Endothelial cell of umbilical vein (primary cell): ENCODE measurements around the gene LRRC71. TPM values are rescaled to one million over a fixed set of nuclear protein-coding genes. Genes with fewer than 3 reads are reported as not detected.

ENCODE experiments used
- BruUV-seq: library from RNA; stranded (reverse); fragments of 400-500 nt; replicated peaks from 2 replicates; lab custom pipeline; 2021; lab: Mats Ljungman, UMichigan
- CTCF ChIA-PET: fragments of 300-600, 350-600 bp; sonication (Branson Sonifier 250); formaldehyde crosslinking; loops from one replicate; lab custom pipeline; 2021; ENCODE audit warnings: antibody characterized with exemption, inconsistent platforms; lab: Charles Lee
- POLR2A ChIA-PET: fragments of 300-600, 350-600 bp; sonication (Branson Sonifier 250); formaldehyde crosslinking; loops from one replicate; lab custom pipeline; 2021; ENCODE audit warnings: antibody characterized with exemption, inconsistent platforms; lab: Charles Lee
- DNase-seq: peaks from one replicate; pipeline ENCODE4 v3.0.0-alpha.2; 2011; ENCODE audit warnings: low read depth, low spot score
- FAIRE-seq: peaks from 2 replicates; lab custom pipeline; 2011; peaks lifted over from hg19 to GRCh38; lab: Jason Lieb, UNC
- H2AFZ ChIP-seq: 2 replicates; pipeline ENCODE4 v1.6.0; 2012; ENCODE audit warnings: low read depth, low read length, control low read depth, inconsistent platforms
- H3K27ac ChIP-seq: 2 replicates; pipeline ENCODE4 v1.5.1; 2011; ENCODE audit warnings: low read depth, mild to moderate bottlenecking, control low read depth, low read length, moderate library complexity; ENCODE audit not compliant: insufficient read depth
- H3K27me3 ChIP-seq, 2 experiments: 2 replicates each; pipeline versions ENCODE4 v1.6.0 to v1.6.1; 2011; ENCODE audit warnings: low read length in 2 of 2, mixed read lengths in 1 of 2; ENCODE audit not compliant: control insufficient read depth in 2 of 2, insufficient read depth in 2 of 2
- H3K36me3 ChIP-seq, 2 experiments: 2 replicates in 1 of 2; 3 replicates in 1 of 2; pipeline ENCODE4 v1.5.1; 2011; ENCODE audit warnings: low read length in 2 of 2, mild to moderate bottlenecking in 1 of 2, moderate library complexity in 1 of 2; ENCODE audit not compliant: control insufficient read depth in 2 of 2, insufficient read depth in 2 of 2; ENCODE audit errors: extremely low read depth in 1 of 2
- H3K4me1 ChIP-seq: 3 replicates; pipeline ENCODE4 v1.5.1; 2011; ENCODE audit warnings: mild to moderate bottlenecking, low read length; ENCODE audit not compliant: control insufficient read depth, insufficient read depth; ENCODE audit errors: extremely low read depth
- H3K4me2 ChIP-seq: 2 replicates; pipeline ENCODE4 v1.6.1; 2011; ENCODE audit warnings: low read length, control low read depth, mixed read lengths; ENCODE audit not compliant: insufficient read depth
- H3K4me3 ChIP-seq, 3 experiments: fragments of 200-600 bp in 1 of 3; sonication (generic), shearing (Covaris generic) in 1 of 3; replicated peaks in 1 of 3; 2 replicates each; pipeline ENCODE4 v1.5.1; 2011 to 2016; ENCODE audit warnings: control low read depth in 3 of 3, low read length in 3 of 3, mild to moderate bottlenecking in 2 of 3, inconsistent platforms in 1 of 3, low read depth in 1 of 3, moderate library complexity in 1 of 3; ENCODE audit not compliant: insufficient read depth in 1 of 3
- H3K79me2 ChIP-seq: 2 replicates; pipeline ENCODE4 v1.6.0; 2012; ENCODE audit warnings: low read length, inconsistent platforms; ENCODE audit not compliant: control insufficient read depth, insufficient read depth
- H3K9ac ChIP-seq: replicated peaks from 2 replicates; pipeline ENCODE3; 2011; ENCODE audit warnings: low read length, control low read depth; ENCODE audit not compliant: insufficient read depth; ENCODE audit errors: extremely low read depth
- H3K9me1 ChIP-seq: replicated peaks from 3 replicates; pipeline ENCODE4 v1.6.0; 2011; ENCODE audit warnings: mild to moderate bottlenecking, low read length; ENCODE audit not compliant: control insufficient read depth, insufficient read depth; ENCODE audit errors: extremely low read depth
- H3K9me3 ChIP-seq: replicated peaks from 2 replicates; pipeline ENCODE4 v1.5.1; 2012; ENCODE audit warnings: low read length, inconsistent platforms; ENCODE audit not compliant: control insufficient read depth, insufficient read depth
- H4K20me1 ChIP-seq: replicated peaks from 2 replicates; pipeline ENCODE3; 2011; ENCODE audit warnings: mild to moderate bottlenecking, low read length; ENCODE audit not compliant: control insufficient read depth, insufficient read depth; ENCODE audit errors: extremely low read depth
- CTCF ChIP-seq, 2 donors: IDR thresholded peaks; 1 replicate in 1 of 2; 2 replicates in 1 of 2; pipeline ENCODE4 v1.5.1; 2011; ENCODE audit warnings: low read length in 2 of 2, mild to moderate bottlenecking in 2 of 2, moderate library complexity in 2 of 2, control low read depth in 1 of 2, inconsistent platforms in 1 of 2, low read depth in 1 of 2; ENCODE audit not compliant: insufficient read depth in 1 of 2; ENCODE audit errors: extremely low read depth in 1 of 2
- EZH2 ChIP-seq: IDR thresholded peaks from 2 replicates; pipeline ENCODE4 v1.6.1; 2012; ENCODE audit warnings: borderline replicate concordance, low read depth, mild to moderate bottlenecking, moderate library complexity, low read length, inconsistent platforms; ENCODE audit not compliant: severe bottlenecking
- FOS ChIP-seq: IDR thresholded peaks from 2 replicates; pipeline ENCODE4 v1.6.1; 2011; ENCODE audit warnings: mild to moderate bottlenecking, low read length, moderate library complexity, borderline replicate concordance; ENCODE audit not compliant: insufficient read depth
- GATA2 ChIP-seq: IDR thresholded peaks from 2 replicates; pipeline ENCODE4 v1.7.0; 2011; ENCODE audit warnings: low read depth, mild to moderate bottlenecking, moderate library complexity, mixed read lengths, low read length; ENCODE audit not compliant: insufficient read length, insufficient read depth
- JUN ChIP-seq: IDR thresholded peaks from 2 replicates; pipeline ENCODE4 v1.6.1; 2011; ENCODE audit warnings: borderline replicate concordance, low read depth; ENCODE audit not compliant: insufficient read length, insufficient read depth
- MAX ChIP-seq: IDR thresholded peaks from 2 replicates; pipeline ENCODE4 v1.6.1; 2011; ENCODE audit not compliant: insufficient read depth, insufficient read length
- MYC ChIP-seq: IDR thresholded peaks from one replicate; pipeline ENCODE4 v1.6.1; 2011; ENCODE audit warnings: mild to moderate bottlenecking, low read depth, low read length
- POLR2A ChIP-seq: IDR thresholded peaks from 2 replicates; pipeline ENCODE4 v1.6.1; 2012; ENCODE audit warnings: low read depth, mild to moderate bottlenecking, control low read depth, low read length
- POLR2AphosphoS5 ChIP-seq: IDR thresholded peaks from 2 replicates; pipeline ENCODE4 v1.6.1; 2012; ENCODE audit warnings: low read depth, mild to moderate bottlenecking, control low read depth, low read length, moderate library complexity; ENCODE audit not compliant: insufficient read depth
- dilution Hi-C: fragments of 300-500 bp; cut with MboI; formaldehyde crosslinking; loops from one replicate; pipeline ENCODE4 v1.15.0; 2019; ENCODE audit warnings: low sequenced_read_pairs; ENCODE audit not compliant: extremely low pct_ligation_motif_present
- intact Hi-C: fragments of 100-400 bp; cut with micrococcal nuclease; formaldehyde crosslinking; loops from one replicate; pipeline ENCODE4 v1.10.0; 2022
- polyA plus RNA-seq, 4 experiments: library from polyadenylated mRNA; depleted of rRNA in 3 of 4; stranded (reverse) in 3 of 4; unstranded in 1 of 4; fragments of >200 nt; gene quantifications; 2 replicates each; pipeline versions ENCODE4 v1.2.1 to v1.2.3, GENCODE V29; 2011 to 2012; ENCODE audit warnings: missing spikeins in 1 of 4
- total RNA-seq: library from RNA; stranded (reverse); gene quantifications from 2 replicates; pipeline ENCODE4 v1.2.3, GENCODE V29; 2021

The LRRC71 gene
- total and polyA plus RNA-seq, 2 donors (not counting 3 experiments of a cell fraction or from before 2014, with no cell fraction given) = 0.35 to 0.66 TPM

GRCh38 chr1:156929596-156930238 lies 9.3 kb downstream of the LRRC71 start:
- intact Hi-C loops = loop anchor here (5.0 kb wide), 2 partner anchors 228 to 302 kb away; no protein-coding TSS in a partner anchor

DNA sequence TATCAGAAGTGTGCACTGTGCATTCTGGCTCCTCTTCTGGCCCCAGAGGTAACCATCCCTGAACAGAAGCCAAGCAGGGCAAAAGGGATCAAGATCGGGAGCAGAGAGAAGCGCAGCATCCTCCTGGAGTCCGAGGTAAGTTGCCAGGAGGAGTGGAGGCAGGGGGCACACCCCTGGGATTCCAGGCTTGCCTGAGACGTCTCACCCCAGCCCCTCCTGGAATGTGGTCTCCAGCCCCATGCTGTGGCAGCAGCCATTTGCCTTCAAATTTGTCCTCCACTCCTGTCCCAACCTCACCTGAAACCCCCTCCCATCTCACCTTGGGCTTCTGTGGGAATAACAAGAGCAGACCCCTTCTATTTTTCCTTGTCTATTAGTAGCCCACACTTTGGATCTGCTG lies 10.1 kb downstream of the LRRC71 start:
- CTCF ChIA-PET = interaction anchor here (1.3 to 3.7 kb wide), 2 partner anchors 91 to 144 kb away, joined by 3 to 22 read pairs; no protein-coding TSS in a partner anchor
- no peak for FAIRE-seq
- POLR2A ChIA-PET = interaction anchor here (1.0 kb wide), 1 partner anchor 43 kb away, joined by 3 read pairs; no protein-coding TSS in a partner anchor
- Histone ChIP-seq H3K9me3 (no peaks in the 10 kb centered on the region), H3K4me1 (peaks cover 2% of the 10 kb centered on the region), H3K27me3 (peaks cover 0 to 3% of the 10 kb centered on the region in 2 experiments), H3K79me2 (no peaks in the 10 kb centered on the region), H3K9me1 (no peaks in the 10 kb centered on the region), H3K4me3 (no peak overlapping the region), H3K27ac (no peak overlapping the region), H2AFZ (no peak overlapping the region), H4K20me1 (no peaks in the 10 kb centered on the region), H3K36me3 (peaks cover 0 to under 1% of the 10 kb centered on the region in 2 experiments), H3K9ac (no peak overlapping the region), H3K4me2 (no peak overlapping the region)
- no TSS peak for BruUV-seq
- intact Hi-C loops (no loop called here), dilution Hi-C loops (no loop called here)
- no peak for TF ChIP-seq POLR2AphosphoS5
- no peak for TF ChIP-seq JUN
- no peak for TF ChIP-seq MYC
- TF ChIP-seq CTCF (IDR thresholded peaks at IDR 0.05; ENCODE audit: extremely low read depth in 1 of 2, insufficient read depth in 1 of 2, low read depth in 1 of 2, low read length in 2 of 2) = no peak
- no peak for TF ChIP-seq EZH2
- TF ChIP-seq MAX = no peak
- TF ChIP-seq GATA2 = no peak
- TF ChIP-seq FOS = no peak
- no peak for TF ChIP-seq POLR2A
- no peak for DNase-seq

More at GRCh38 chr1:156929596-156930238, 9.3 kb downstream of the LRRC71 start:
- Histone ChIP-seq H3K79me2 (no peaks in the 10 kb centered on the region), H3K27ac (no peak overlapping the region), H3K9me1 (no peaks in the 10 kb centered on the region), H2AFZ (no peak overlapping the region), H3K4me1 (peaks cover 2% of the 10 kb centered on the region), H4K20me1 (no peaks in the 10 kb centered on the region), H3K4me3 (no peak overlapping the region), H3K9ac (no peak overlapping the region), H3K9me3 (no peaks in the 10 kb centered on the region), H3K36me3 (no peaks in the 10 kb centered on the region), H3K4me2 (no peak overlapping the region), H3K27me3 (peaks cover 0 to 8% of the 10 kb centered on the region in 2 experiments)
- no peak for TF ChIP-seq EZH2
- no TSS peak for BruUV-seq
- CTCF ChIA-PET = interaction anchor here (0.7 to 11.2 kb wide), 7 partner anchors 38 to 240 kb away, joined by 3 to 312 read pairs (median 22); partner anchors contain the start of genes ISG20L2, METTL25B and PEAR1
- POLR2A ChIA-PET = interaction anchor here (0.5 to 1.0 kb wide), 2 partner anchors 42 to 145 kb away, joined by 3 to 4 read pairs; no protein-coding TSS in a partner anchor
- dilution Hi-C loops = no loop called here
- no peak for FAIRE-seq
- DNase-seq = no peak
